ENCODE measurements around the gene MTG2.

- TF ChIP-seq, protein P1, sequence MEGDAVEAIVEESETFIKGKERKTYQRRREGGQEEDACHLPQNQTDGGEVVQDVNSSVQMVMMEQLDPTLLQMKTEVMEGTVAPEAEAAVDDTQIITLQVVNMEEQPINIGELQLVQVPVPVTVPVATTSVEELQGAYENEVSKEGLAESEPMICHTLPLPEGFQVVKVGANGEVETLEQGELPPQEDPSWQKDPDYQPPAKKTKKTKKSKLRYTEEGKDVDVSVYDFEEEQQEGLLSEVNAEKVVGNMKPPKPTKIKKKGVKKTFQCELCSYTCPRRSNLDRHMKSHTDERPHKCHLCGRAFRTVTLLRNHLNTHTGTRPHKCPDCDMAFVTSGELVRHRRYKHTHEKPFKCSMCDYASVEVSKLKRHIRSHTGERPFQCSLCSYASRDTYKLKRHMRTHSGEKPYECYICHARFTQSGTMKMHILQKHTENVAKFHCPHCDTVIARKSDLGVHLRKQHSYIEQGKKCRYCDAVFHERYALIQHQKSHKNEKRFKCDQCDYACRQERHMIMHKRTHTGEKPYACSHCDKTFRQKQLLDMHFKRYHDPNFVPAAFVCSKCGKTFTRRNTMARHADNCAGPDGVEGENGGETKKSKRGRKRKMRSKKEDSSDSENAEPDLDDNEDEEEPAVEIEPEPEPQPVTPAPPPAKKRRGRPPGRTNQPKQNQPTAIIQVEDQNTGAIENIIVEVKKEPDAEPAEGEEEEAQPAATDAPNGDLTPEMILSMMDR (IDR thresholded peaks at IDR 0.05): no peak
- TF ChIP-seq POLR2A (IDR thresholded peaks at IDR 0.05): no peak
- TF ChIP-seq EP300 (IDR thresholded peaks at IDR 0.05): no peak
Observed at GRCh38 chr20:62147125-62147524, 35.7 kb upstream of the MTG2 start.

Data from ovary (tissue), 3 donors.